Neural progenitor cell (in vitro differentiated cells): ENCODE results near the gene BBX. TPM values are rescaled to one million over a fixed set of nuclear protein-coding genes. Genes with fewer than 3 reads are reported as not detected.
A peak's percentile ranks its signal among the peaks of the same experiment; 100 is the strongest.

Source experiments
- DNase-seq: peaks from one replicate; pipeline ENCODE4 v3.0.0-alpha.2; 2016; ENCODE audit warnings: low spot score
- H2AFZ ChIP-seq: fragments of 200-600 bp; sonication (generic); replicated peaks from 2 replicates; pipeline ENCODE4 v1.6.1; 2016; ENCODE audit warnings: antibody characterized with exemption
- H3F3A ChIP-seq: fragments of 200-600 bp; sonication (generic); 2 replicates; pipeline ENCODE4 v1.6.1; 2016; ENCODE audit warnings: antibody characterized with exemption, low read depth
- H3K27ac ChIP-seq: fragments of 200-600 bp; sonication (generic); 2 replicates; pipeline ENCODE4 v1.5.1; 2016; ENCODE audit warnings: mild to moderate bottlenecking
- H3K27me3 ChIP-seq: fragments of 200-600 bp; sonication (generic); 2 replicates; pipeline ENCODE4 v1.6.1; 2016; ENCODE audit warnings: mild to moderate bottlenecking, moderate library complexity
- H3K36me3 ChIP-seq: fragments of 200-600 bp; sonication (generic); 2 replicates; pipeline ENCODE4 v1.5.1; 2016
- H3K4me1 ChIP-seq: fragments of 200-600 bp; sonication (generic); 2 replicates; pipeline ENCODE4 v1.6.1; 2016; ENCODE audit warnings: mixed run types
- H3K4me2 ChIP-seq: fragments of 200-600 bp; sonication (generic); 2 replicates; pipeline ENCODE4 v1.6.1; 2016
- H3K4me3 ChIP-seq: fragments of 200-600 bp; sonication (generic); 2 replicates; pipeline ENCODE4 v1.5.1; 2016
- H3K79me2 ChIP-seq: fragments of 200-600 bp; sonication (generic); 2 replicates; pipeline ENCODE4 v1.6.1; 2016; ENCODE audit warnings: low read depth
- H3K9ac ChIP-seq: fragments of 200-600 bp; sonication (generic); 2 replicates; pipeline ENCODE4 v1.6.1; 2016
- H3K9me3 ChIP-seq: fragments of 200-600 bp; sonication (generic); 2 replicates; pipeline ENCODE4 v1.5.1; 2016; ENCODE audit warnings: low read depth
- H4K20me1 ChIP-seq: fragments of 200-600 bp; sonication (generic); 2 replicates; pipeline ENCODE4 v1.6.1; 2016; ENCODE audit warnings: low read depth
- H3K27ac Mint-ChIP-seq: 3 replicates; pipeline ENCODE4 v1.8.0; 2021; ENCODE audit warnings: mixed read lengths
- H3K27me3 Mint-ChIP-seq: 2 replicates; pipeline ENCODE4 v1.8.0; 2022; ENCODE audit warnings: low read depth, mild to moderate bottlenecking, inconsistent platforms, moderate library complexity, mixed read lengths; ENCODE audit not compliant: insufficient read depth
- H3K36me3 Mint-ChIP-seq: 3 replicates; pipeline ENCODE4 v1.8.0; 2021; ENCODE audit warnings: mixed read lengths
- H3K4me1 Mint-ChIP-seq: 3 replicates; pipeline ENCODE4 v1.8.0; 2021; ENCODE audit warnings: mixed read lengths
- H3K4me3 Mint-ChIP-seq: 3 replicates; pipeline ENCODE4 v1.8.0; 2021; ENCODE audit warnings: mild to moderate bottlenecking, moderate library complexity, mixed read lengths
- H3K9me3 Mint-ChIP-seq: 3 replicates; pipeline ENCODE4 v1.8.0; 2020; ENCODE audit warnings: mixed read lengths
- EZH2 ChIP-seq: fragments of 200-600 bp; sonication (generic); IDR thresholded peaks from 2 replicates; pipeline ENCODE4 v1.6.1; 2017; ENCODE audit warnings: antibody characterized with exemption, mild to moderate bottlenecking, moderate library complexity
- EZH2phosphoT487 ChIP-seq: fragments of 200-600 bp; sonication (generic); IDR thresholded peaks from 2 replicates; pipeline ENCODE4 v1.6.1; 2017; ENCODE audit warnings: antibody characterized with exemption
- total RNA-seq: library from RNA; depleted of rRNA; stranded (reverse); fragments of >200 nt; gene quantifications from 2 replicates; pipeline ENCODE4 v1.2.3, GENCODE V29; 2015; ENCODE audit warnings: low replicate concordance
- TF ChIP-seq, protein P1 (sequence below): fragments of 200-600 bp; sonication (generic); IDR thresholded peaks from 2 replicates; pipeline ENCODE4 v1.5.1; 2017; ENCODE audit warnings: antibody characterized with exemption, mild to moderate bottlenecking

Gene BBX
- total RNA-seq, 1 donor from 2014 or later = 110 TPM

DNA sequence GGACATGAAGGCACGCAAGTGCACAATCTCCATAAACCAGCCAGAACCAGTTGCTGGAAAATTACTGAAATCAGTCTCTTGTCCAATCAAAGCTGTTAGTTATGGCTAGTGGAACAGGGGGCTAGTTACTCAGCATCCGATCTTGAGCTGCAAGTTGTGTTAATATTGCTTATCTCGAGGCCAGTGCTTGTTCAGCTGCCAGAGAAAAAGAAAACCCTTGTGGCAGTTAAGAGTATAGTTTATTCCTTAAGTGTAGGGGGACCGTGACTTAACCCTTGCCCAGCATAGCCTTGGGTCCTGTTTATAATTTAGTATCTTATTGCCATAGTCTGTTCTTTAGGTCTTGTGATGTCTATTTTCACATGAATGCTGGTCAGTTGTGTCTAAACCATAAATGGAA, 299.5 kb downstream of the BBX start:
- H3K27me3 ChIP-seq = no peaks in the 10 kb centered on the region
- H3K36me3 Mint-ChIP-seq = no peaks in the 10 kb centered on the region
- DNase-seq = no peak
- no peaks in the 10 kb centered on the region for H4K20me1 ChIP-seq
- H3K27me3 Mint-ChIP-seq = peaks cover 12% of the 10 kb centered on the region
- H3K27ac Mint-ChIP-seq = peak overlapping the region; percentile 3
- no peaks in the 10 kb centered on the region for H3K9me3 Mint-ChIP-seq
- no peaks in the 10 kb centered on the region for H3K79me2 ChIP-seq
- H3K9ac ChIP-seq = no peak overlapping the region
- H3F3A ChIP-seq = no peaks in the 10 kb centered on the region
- no peaks in the 10 kb centered on the region for H3K4me1 Mint-ChIP-seq
- H2AFZ ChIP-seq = no peak overlapping the region
- H3K36me3 ChIP-seq = no peaks in the 10 kb centered on the region
- no peak overlapping the region for H3K4me3 ChIP-seq
- H3K4me1 ChIP-seq = no peaks in the 10 kb centered on the region
- no peak overlapping the region for H3K4me3 Mint-ChIP-seq
- no peak for TF ChIP-seq EZH2phosphoT487
- TF ChIP-seq, protein P1, sequence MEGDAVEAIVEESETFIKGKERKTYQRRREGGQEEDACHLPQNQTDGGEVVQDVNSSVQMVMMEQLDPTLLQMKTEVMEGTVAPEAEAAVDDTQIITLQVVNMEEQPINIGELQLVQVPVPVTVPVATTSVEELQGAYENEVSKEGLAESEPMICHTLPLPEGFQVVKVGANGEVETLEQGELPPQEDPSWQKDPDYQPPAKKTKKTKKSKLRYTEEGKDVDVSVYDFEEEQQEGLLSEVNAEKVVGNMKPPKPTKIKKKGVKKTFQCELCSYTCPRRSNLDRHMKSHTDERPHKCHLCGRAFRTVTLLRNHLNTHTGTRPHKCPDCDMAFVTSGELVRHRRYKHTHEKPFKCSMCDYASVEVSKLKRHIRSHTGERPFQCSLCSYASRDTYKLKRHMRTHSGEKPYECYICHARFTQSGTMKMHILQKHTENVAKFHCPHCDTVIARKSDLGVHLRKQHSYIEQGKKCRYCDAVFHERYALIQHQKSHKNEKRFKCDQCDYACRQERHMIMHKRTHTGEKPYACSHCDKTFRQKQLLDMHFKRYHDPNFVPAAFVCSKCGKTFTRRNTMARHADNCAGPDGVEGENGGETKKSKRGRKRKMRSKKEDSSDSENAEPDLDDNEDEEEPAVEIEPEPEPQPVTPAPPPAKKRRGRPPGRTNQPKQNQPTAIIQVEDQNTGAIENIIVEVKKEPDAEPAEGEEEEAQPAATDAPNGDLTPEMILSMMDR = no peak
- TF ChIP-seq EZH2 = no peak
- no peaks in the 10 kb centered on the region for H3K9me3 ChIP-seq
- H3K4me2 ChIP-seq = no peak overlapping the region
- no peak overlapping the region for H3K27ac ChIP-seq

DNA sequence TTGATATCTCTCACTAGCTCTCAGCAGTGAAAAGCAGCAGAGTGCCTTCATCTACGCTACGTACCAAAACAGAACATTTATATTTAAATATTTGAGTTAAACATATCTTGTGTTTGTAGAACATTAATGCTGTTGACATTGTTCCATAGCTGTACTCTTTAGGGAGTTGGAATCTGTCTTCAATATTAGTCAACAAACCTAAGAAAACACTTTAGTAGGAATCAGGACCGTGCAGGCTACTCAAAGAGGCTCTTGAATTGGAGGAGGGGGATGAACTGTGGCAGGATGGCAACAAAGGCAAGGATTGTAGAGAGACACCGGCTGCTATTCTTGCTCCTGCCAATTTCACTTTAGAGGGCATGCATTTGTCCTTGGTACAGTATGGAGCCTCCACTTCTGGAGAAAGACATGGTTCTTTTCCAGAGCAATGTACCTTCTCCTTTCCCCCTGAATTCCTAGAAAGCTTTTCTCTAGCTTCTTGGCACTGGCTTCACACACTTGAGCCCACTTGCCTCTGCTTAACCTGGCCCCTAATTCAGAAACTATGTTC, 302.1 kb downstream of the BBX start:
- Mint-ChIP-seq H3K27me3 (peaks cover 7% of the 10 kb centered on the region), H3K27ac (no peak overlapping the region), H3K36me3 (no peaks in the 10 kb centered on the region), H3K4me3 (no peak overlapping the region), H3K9me3 (no peaks in the 10 kb centered on the region), H3K4me1 (no peaks in the 10 kb centered on the region)
- Histone ChIP-seq H3K9ac (no peak overlapping the region), H3K36me3 (no peaks in the 10 kb centered on the region), H3K4me2 (no peak overlapping the region), H3K27ac (no peak overlapping the region), H3F3A (no peaks in the 10 kb centered on the region), H4K20me1 (no peaks in the 10 kb centered on the region), H2AFZ (peak overlapping the region; percentile 3), H3K27me3 (no peaks in the 10 kb centered on the region), H3K9me3 (no peaks in the 10 kb centered on the region), H3K4me1 (no peaks in the 10 kb centered on the region), H3K79me2 (no peaks in the 10 kb centered on the region), H3K4me3 (no peak overlapping the region)
- no peak for DNase-seq
- TF ChIP-seq EZH2phosphoT487 (no peak), EZH2 (no peak)
- TF ChIP-seq, protein P1 = no peak

DNA sequence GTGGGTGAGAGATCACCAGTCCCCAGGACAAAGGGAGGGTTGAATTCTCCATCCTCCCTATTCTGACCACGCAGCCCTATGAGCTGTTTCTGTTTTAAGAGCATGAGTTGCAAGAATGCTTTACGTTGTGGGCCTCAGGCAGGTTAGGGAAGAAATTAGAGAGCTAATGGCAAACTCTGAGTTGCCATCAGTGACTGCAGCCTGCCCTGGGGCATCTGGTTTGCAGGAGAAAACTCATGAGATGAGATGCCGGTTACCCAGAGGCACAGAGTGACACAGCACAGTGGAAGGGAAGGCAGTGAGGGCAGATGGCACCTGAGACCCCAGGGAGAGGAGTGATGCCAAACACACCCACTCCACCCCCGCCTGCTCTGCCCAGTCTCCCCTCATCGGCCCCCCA, 302.8 kb downstream of the BBX start:
- TF ChIP-seq EZH2phosphoT487 (no peak), EZH2 (no peak)
- TF ChIP-seq, protein P1 = no peak
- Histone ChIP-seq H3K9ac (no peak overlapping the region), H3F3A (no peaks in the 10 kb centered on the region), H4K20me1 (no peaks in the 10 kb centered on the region), H3K4me3 (no peak overlapping the region), H3K36me3 (no peaks in the 10 kb centered on the region), H3K4me2 (no peak overlapping the region), H2AFZ (no peak overlapping the region), H3K27ac (no peak overlapping the region), H3K79me2 (no peaks in the 10 kb centered on the region), H3K27me3 (no peaks in the 10 kb centered on the region), H3K4me1 (no peaks in the 10 kb centered on the region), H3K9me3 (no peaks in the 10 kb centered on the region)
- no peak for DNase-seq
- no peak overlapping the region for H3K4me3 Mint-ChIP-seq
- H3K9me3 Mint-ChIP-seq = no peaks in the 10 kb centered on the region
- H3K27me3 Mint-ChIP-seq = peaks cover 7% of the 10 kb centered on the region
- H3K4me1 Mint-ChIP-seq = no peaks in the 10 kb centered on the region
- H3K27ac Mint-ChIP-seq = no peak overlapping the region
- H3K36me3 Mint-ChIP-seq = no peaks in the 10 kb centered on the region
